ENCODE results near the gene TRIM44.

DNA sequence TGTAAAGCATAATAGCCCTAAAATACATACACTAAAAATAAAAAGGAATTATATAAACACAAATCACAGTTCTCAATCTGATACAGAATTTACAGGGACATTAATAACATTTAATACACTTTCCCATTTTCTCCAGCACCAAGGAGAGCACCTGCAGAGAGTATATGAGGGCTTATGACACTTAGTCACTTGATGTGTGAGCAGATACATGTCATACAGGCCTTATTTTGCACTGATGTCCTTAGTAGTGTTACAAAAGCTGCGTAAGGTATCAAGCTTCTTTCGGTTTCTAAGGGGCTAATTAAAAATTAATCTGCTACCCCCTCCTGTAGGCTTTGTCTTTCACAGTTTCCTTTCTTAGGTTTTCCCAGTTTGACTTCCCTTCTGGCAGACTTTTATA is 61.3 kb downstream of the TRIM44 start:
- TF ChIP-seq POLR2A (IDR thresholded peaks at IDR 0.05; ENCODE audit: low read depth, low read length) (no peak), POLR2AphosphoS5 (IDR thresholded peaks at IDR 0.05; ENCODE audit: low read depth, low read length) (no peak), TAF1 (IDR thresholded peaks at IDR 0.05; ENCODE audit: low read depth, low read length) (no peak)

Data from GM12891 (cell line).